ENCODE results near the gene B4GALT3. TPM values are rescaled to one million over a fixed set of nuclear protein-coding genes. Genes with fewer than 3 reads are reported as not detected.

The B4GALT3 gene
- polyA plus RNA-seq, 1 experiment: 39.0 TPM

- ChIA-PET POLR2A (no interaction called here), CTCF (no interaction called here)
- no peak for DNase-seq (ENCODE audit: low read depth)
- Histone ChIP-seq H3K27me3 (ENCODE audit: control insufficient read depth, insufficient read depth, low read length) (no peaks in the 10 kb centered on the region), H3K36me3 (ENCODE audit: control insufficient read depth, insufficient read depth, low read length) (peaks cover 9% of the 10 kb centered on the region), H3K4me3 (ENCODE audit: low read depth, low read length) (no peak overlapping the region)
- no peak for TF ChIP-seq CTCF (IDR thresholded peaks at IDR 0.05; ENCODE audit: insufficient read depth, low read depth, low read length)
Observed at GRCh38 chr1:161163793-161164192, 13.5 kb downstream of the B4GALT3 start.

- DNase-seq (ENCODE audit: low read depth): no peak
- H3K36me3 ChIP-seq (ENCODE audit: control insufficient read depth, insufficient read depth, low read length): peaks cover 12% of the 10 kb centered on the region
- ChIA-PET CTCF (interaction anchor here (0.5 kb wide), 1 partner anchor 10 kb away, joined by 3 read pairs; no protein-coding TSS in a partner anchor), POLR2A (no interaction called here)
- no peak for TF ChIP-seq CTCF (IDR thresholded peaks at IDR 0.05; ENCODE audit: insufficient read depth, low read depth, low read length)
- H3K4me3 ChIP-seq (ENCODE audit: low read depth, low read length): no peak overlapping the region
- H3K27me3 ChIP-seq (ENCODE audit: control insufficient read depth, insufficient read depth, low read length): no peaks in the 10 kb centered on the region
Observed at GRCh38 chr1:161162806-161163205, 14.5 kb downstream of the B4GALT3 start.

GRCh38 chr1:161162052-161162451, 15.3 kb downstream of the B4GALT3 start:
- Histone ChIP-seq H3K4me3 (ENCODE audit: low read depth, low read length) (no peak overlapping the region), H3K27me3 (ENCODE audit: control insufficient read depth, insufficient read depth, low read length) (no peaks in the 10 kb centered on the region), H3K36me3 (ENCODE audit: control insufficient read depth, insufficient read depth, low read length) (peaks cover 12% of the 10 kb centered on the region)
- POLR2A ChIA-PET: no interaction called here
- DNase-seq (ENCODE audit: low read depth): no peak
- TF ChIP-seq CTCF (IDR thresholded peaks at IDR 0.05; ENCODE audit: insufficient read depth, low read depth, low read length): no peak
- CTCF ChIA-PET: no interaction called here

GRCh38 chr1:161161652-161162051, 15.7 kb downstream of the B4GALT3 start:
- Histone ChIP-seq H3K36me3 (ENCODE audit: control insufficient read depth, insufficient read depth, low read length) (peaks cover 15% of the 10 kb centered on the region), H3K27me3 (ENCODE audit: control insufficient read depth, insufficient read depth, low read length) (no peaks in the 10 kb centered on the region), H3K4me3 (ENCODE audit: low read depth, low read length) (no peak overlapping the region)
- no peak for DNase-seq (ENCODE audit: low read depth)
- POLR2A ChIA-PET: no interaction called here
- CTCF ChIA-PET: no interaction called here
- TF ChIP-seq CTCF (IDR thresholded peaks at IDR 0.05; ENCODE audit: insufficient read depth, low read depth, low read length): no peak

GRCh38 chr1:161160671-161161145, 16.6 kb downstream of the B4GALT3 start:
- peaks cover 15% of the 10 kb centered on the region for H3K36me3 ChIP-seq (ENCODE audit: control insufficient read depth, insufficient read depth, low read length)
- H3K4me3 ChIP-seq (ENCODE audit: low read depth, low read length): no peak overlapping the region
- no peaks in the 10 kb centered on the region for H3K27me3 ChIP-seq (ENCODE audit: control insufficient read depth, insufficient read depth, low read length)
- no peak for TF ChIP-seq CTCF (IDR thresholded peaks at IDR 0.05; ENCODE audit: insufficient read depth, low read depth, low read length)
- CTCF ChIA-PET: no interaction called here
- POLR2A ChIA-PET: no interaction called here
- no peak for DNase-seq (ENCODE audit: low read depth)

Data from BJ (cell line).